GM12874 (cell line): Measurements from ENCODE around the gene TENT5A.

Experiments used
- TF ChIP-seq, protein P1 (sequence below): IDR thresholded peaks from 2 replicates; pipeline ENCODE4 v1.5.1; 2011; ENCODE audit warnings: low read depth, mild to moderate bottlenecking, control low read depth, low read length, moderate library complexity; ENCODE audit not compliant: insufficient read depth

The TENT5A gene

DNA sequence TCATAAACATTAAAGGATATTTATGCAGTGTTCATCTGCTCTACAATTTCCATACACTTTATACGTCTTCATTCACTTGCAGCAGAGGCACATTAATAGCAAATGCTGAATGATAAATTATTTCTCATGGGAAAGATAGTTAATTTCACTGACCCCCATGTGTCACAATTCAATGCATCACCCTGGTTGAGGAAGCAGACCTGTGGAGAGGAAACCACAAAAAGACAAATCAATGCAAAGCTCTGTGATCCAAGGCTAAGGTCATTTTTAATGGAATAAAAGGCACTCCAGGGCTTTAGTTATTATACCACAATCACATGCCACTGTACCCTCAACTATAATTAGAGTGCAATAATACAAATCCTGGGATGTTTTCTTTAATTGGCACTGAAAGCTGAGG lies 40.3 kb upstream of the TENT5A start:
- TF ChIP-seq, protein P1, sequence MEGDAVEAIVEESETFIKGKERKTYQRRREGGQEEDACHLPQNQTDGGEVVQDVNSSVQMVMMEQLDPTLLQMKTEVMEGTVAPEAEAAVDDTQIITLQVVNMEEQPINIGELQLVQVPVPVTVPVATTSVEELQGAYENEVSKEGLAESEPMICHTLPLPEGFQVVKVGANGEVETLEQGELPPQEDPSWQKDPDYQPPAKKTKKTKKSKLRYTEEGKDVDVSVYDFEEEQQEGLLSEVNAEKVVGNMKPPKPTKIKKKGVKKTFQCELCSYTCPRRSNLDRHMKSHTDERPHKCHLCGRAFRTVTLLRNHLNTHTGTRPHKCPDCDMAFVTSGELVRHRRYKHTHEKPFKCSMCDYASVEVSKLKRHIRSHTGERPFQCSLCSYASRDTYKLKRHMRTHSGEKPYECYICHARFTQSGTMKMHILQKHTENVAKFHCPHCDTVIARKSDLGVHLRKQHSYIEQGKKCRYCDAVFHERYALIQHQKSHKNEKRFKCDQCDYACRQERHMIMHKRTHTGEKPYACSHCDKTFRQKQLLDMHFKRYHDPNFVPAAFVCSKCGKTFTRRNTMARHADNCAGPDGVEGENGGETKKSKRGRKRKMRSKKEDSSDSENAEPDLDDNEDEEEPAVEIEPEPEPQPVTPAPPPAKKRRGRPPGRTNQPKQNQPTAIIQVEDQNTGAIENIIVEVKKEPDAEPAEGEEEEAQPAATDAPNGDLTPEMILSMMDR = no peak

GRCh38 chr6:81791756-81792155 lies 39.3 kb upstream of the TENT5A start:
- TF ChIP-seq, protein P1 = no peak

DNA sequence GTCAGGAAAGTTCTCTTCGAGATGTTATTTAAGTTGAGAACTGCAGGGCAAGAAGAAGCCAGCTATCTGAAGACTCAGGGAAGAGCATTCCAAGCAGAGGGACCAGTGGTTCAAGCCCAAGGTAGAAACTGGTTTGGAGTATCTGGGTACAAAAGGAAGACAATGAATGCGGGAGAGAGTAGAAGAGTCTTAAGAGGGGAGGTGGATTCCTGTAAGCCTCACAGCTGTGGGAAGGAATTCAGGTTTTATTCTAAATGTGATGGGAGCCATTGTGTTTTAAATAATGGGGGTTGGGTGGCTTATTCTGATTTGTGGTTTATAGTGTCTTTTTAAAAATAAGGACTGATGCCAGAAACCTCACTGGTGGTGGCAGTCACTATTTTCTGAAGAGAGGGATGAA lies 37.6 kb upstream of the TENT5A start:
- TF ChIP-seq, protein P1 = no peak

GRCh38 chr6:81789291-81789690 lies 36.8 kb upstream of the TENT5A start:
- TF ChIP-seq, protein P1 = no peak

DNA sequence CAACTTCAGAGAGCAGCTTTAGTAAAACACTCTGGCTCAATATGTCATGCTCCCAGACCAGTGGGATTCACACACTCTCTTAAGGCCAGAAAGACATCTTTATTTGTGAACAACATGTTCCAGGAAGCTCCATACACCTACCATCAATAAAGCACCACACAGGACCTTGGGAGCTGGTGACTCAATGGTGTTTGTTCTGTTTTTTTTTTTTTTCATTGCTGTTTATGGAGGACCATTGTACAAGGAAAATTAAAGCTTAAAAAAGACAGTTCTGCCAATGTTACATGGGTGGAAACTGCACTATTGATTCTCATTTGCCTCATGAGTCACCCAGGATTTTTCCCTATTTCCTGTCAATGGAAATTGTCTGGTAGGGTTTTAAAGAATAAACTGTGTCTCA lies 36.3 kb upstream of the TENT5A start:
- TF ChIP-seq, protein P1 = no peak

GRCh38 chr6:81787313-81788068 lies 35.0 kb upstream of the TENT5A start:
- TF ChIP-seq, protein P1 = no peak

- TF ChIP-seq, protein P1 = no peak
Observed at GRCh38 chr6:81786150-81786549, 33.7 kb upstream of the TENT5A start.
